ACC112 (cell line): Measurements from ENCODE around the gene BCL2L15.
"Not testable (repeated sequence)": the region's sequence is repeated elsewhere in the genome, so short reads cannot be mapped to it uniquely, and the experiment has no call there.

ENCODE experiments used
- H2AFZ ChIP-seq: fragments of 200-600 bp; sonication (generic); one replicate; pipeline ENCODE4 v1.6.0; 2017; ENCODE audit warnings: antibody characterized with exemption, low read length; ENCODE audit not compliant: unreplicated experiment
- H3K27ac ChIP-seq: fragments of 200-600 bp; sonication (generic); 2 replicates; pipeline ENCODE4 v1.5.1; 2014; ENCODE audit warnings: low read depth, mild to moderate bottlenecking, antibody characterized with exemption, low read length, moderate library complexity
- H3K27me3 ChIP-seq: fragments of 200-600 bp; sonication (generic); 2 replicates; pipeline ENCODE4 v1.6.1; 2014; ENCODE audit warnings: mild to moderate bottlenecking, antibody characterized with exemption, low read length, moderate library complexity, mixed read lengths; ENCODE audit not compliant: insufficient read depth
- H3K36me3 ChIP-seq: fragments of 200-600 bp; sonication (generic); 2 replicates; pipeline ENCODE4 v1.6.1; 2016; ENCODE audit warnings: mild to moderate bottlenecking, antibody characterized with exemption, low read length, moderate library complexity, mixed read lengths; ENCODE audit not compliant: insufficient read depth
- H3K4me1 ChIP-seq: fragments of 200-600 bp; sonication (generic); one replicate; pipeline ENCODE4 v1.6.1; 2016; ENCODE audit warnings: low read length, mixed read lengths; ENCODE audit not compliant: insufficient read depth, unreplicated experiment, control insufficient read depth
- H3K4me3 ChIP-seq: fragments of 200-600 bp; sonication (generic); 2 replicates; pipeline ENCODE4 v1.5.1; 2014; ENCODE audit warnings: mild to moderate bottlenecking, low read depth, low read length
- H3K79me2 ChIP-seq: fragments of 200-600 bp; sonication (generic); one replicate; pipeline ENCODE4 v1.6.0; 2016; ENCODE audit warnings: low read length; ENCODE audit not compliant: control insufficient read depth, unreplicated experiment, insufficient read depth

The BCL2L15 gene

DNA sequence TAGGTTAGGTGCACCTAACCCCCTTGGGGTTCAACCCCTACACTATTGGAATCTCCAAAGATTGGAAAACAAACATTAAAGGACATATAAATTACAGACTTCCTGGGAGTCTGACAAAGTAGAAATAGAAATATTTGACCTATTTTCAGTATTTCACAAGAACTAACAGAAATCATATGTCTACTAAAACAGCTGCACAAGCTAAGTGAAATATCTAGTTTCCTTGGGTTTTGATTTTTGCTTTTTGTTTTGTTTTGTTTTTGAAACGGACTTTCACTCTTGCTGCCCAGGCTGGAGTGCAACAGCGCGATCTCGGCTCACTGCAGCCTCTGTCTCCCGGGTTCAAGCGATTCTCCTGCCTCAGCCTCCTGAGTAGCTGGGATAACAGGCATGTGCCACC, 34.7 kb downstream of the BCL2L15 start:
- not testable (repeated sequence) for H3K27me3 ChIP-seq, H3K79me2 ChIP-seq, H3K27ac ChIP-seq, H3K4me1 ChIP-seq, H3K36me3 ChIP-seq, H3K4me3 ChIP-seq
- H2AFZ ChIP-seq = peak overlapping the region; percentile 18

DNA sequence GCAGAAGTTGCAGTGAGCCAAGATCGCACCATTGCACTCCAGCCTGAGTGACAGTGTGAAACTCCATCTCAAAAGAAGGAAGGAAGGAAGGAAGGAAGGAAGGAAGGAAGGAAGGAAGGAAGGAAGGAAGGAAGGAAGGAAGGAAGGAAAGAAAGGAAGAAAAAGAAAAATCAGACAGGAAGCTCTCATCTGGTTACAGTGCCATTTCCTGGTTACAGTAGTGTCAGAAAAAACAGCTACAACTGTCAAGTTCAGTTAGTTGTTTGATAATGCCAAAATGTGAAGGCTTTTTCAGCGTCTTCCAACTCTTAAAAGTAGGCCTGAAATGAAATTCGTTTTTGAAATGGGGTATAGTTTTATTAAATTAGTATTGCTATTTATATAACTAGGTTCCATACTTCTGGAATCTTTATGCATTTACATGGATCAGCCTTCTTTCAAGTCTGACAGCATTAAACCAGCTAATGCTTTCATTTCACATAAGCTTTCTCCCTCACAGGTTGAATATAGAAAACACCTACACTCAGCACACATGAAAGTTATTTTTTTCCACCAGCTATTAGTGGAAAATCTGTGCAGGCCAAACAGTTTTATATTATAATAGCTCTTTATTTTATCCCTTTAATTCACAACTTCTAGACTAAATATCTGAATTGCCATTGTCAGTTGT, 37.1 kb downstream of the BCL2L15 start:
- H3K4me1 ChIP-seq = no peaks in the 10 kb centered on the region
- no peaks in the 10 kb centered on the region for H3K79me2 ChIP-seq
- H3K36me3 ChIP-seq = no peaks in the 10 kb centered on the region
- no peak overlapping the region for H3K27ac ChIP-seq
- H2AFZ ChIP-seq = no peak overlapping the region
- no peak overlapping the region for H3K4me3 ChIP-seq
- H3K27me3 ChIP-seq = no peaks in the 10 kb centered on the region

DNA sequence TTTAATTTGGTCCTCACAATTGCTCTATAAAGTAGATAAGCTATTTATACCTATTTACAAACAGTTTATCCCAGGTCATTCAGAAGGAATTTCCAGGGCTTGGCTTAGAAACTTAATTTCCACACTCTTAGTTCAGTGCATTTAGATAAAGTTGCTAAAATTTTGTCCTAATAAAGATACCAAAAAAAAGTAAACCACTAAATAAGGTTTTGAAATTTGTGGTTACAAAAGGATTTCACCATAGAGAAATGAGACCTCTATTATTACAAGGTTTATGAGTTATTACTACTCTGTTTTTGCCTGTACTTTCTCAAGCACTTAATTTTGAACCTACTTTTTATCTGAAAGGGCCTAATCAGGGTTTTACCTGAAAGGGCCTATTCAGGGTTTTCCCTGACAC, 38.3 kb downstream of the BCL2L15 start:
- Histone ChIP-seq H3K27me3 (no peaks in the 10 kb centered on the region), H3K36me3 (no peaks in the 10 kb centered on the region), H3K27ac (no peak overlapping the region), H3K79me2 (no peaks in the 10 kb centered on the region), H2AFZ (no peak overlapping the region), H3K4me1 (no peaks in the 10 kb centered on the region), H3K4me3 (no peak overlapping the region)

DNA sequence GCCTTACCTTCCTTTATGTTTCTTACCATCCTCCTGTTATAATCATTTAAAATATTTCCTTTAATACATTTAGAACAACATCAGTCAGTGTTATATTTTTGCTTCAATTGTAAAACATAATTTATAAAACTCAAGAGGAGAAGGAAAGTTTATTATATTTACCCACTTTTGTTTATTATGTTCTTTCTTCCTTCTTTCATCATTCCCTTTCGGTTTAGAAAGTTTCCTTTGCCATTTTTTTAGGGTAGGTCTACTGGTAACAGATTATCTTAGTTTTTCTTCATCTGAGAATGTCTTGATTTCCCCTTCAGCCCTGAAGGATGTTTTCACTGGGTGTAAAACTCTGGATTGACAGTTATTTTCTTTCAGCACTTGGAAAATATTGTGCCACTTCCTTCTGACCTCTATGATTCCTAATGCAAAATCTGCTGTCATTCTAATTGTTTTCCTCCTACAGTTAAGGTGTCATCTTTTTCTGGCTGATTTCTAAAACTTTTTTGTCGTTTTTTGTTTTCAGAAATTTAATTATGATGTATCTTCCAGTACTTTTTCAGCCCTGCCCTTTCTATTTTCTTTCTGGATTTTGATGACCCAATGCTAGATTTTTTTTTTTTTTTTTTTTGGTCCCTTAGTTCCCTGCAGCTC, 40.9 kb downstream of the BCL2L15 start:
- H2AFZ ChIP-seq = no peak overlapping the region

DNA sequence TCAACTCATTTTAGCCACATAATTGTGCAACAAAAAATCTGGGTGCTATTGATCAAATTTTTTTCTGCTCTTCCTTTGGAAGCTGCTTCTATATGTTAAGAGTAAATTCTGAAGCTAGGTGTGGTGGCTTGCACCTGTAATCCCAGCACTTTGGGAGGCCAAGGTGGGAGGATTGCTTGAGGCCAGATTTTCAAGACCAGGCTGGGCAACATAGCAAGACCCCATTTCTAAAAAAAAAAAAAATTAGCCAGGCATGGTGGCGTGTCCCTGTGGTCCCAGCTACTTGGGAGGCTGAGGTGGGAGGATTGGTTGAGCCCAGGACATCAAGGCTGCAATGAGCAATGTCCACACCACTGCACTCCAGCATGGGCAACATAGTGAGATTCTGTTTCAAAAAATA, 50.8 kb downstream of the BCL2L15 start:
- H3K27me3 ChIP-seq = no peaks in the 10 kb centered on the region
- no peak overlapping the region for H3K4me3 ChIP-seq
- no peaks in the 10 kb centered on the region for H3K79me2 ChIP-seq
- H3K27ac ChIP-seq = no peak overlapping the region
- no peaks in the 10 kb centered on the region for H3K36me3 ChIP-seq
- no peaks in the 10 kb centered on the region for H3K4me1 ChIP-seq
- no peak overlapping the region for H2AFZ ChIP-seq

More for the DNA sequence above, 40.9 kb downstream of the BCL2L15 start:
- H3K4me3 ChIP-seq = no peak overlapping the region
- no peaks in the 10 kb centered on the region for H3K36me3 ChIP-seq
- no peaks in the 10 kb centered on the region for H3K79me2 ChIP-seq
- H3K4me1 ChIP-seq = no peaks in the 10 kb centered on the region
- no peaks in the 10 kb centered on the region for H3K27me3 ChIP-seq
- H3K27ac ChIP-seq = no peak overlapping the region

DNA sequence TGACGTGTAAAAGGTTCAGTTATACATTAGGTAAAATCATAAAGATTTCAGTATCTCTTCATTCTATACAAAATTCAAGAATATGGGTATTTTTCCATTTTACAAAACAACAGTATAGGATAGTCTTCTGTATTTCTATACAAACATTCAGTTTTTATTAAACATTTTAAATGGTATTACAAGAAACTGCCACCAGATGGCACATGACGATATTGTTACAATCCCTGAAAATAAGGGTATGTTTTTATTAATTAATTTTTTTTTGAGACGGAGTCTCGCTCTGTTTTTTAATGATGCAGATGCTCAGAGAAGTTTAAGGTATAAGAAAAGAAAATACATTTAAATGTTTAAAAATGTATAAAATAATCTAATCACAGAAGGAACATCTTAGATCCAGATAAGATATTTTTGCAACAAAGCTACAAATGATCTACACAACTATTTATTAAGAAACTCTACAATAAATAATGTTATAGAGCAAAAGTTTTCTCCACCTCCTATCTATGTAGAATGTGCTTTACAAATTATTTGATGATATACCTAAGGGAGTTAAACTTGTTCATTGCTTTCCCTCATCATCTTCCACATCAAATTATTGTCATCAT, 51.6 kb downstream of the BCL2L15 start:
- Histone ChIP-seq H2AFZ (peak overlapping the region; percentile 62), H3K79me2 (no peaks in the 10 kb centered on the region), H3K27ac (no peak overlapping the region), H3K4me1 (peaks cover 6% of the 10 kb centered on the region), H3K27me3 (no peaks in the 10 kb centered on the region), H3K4me3 (no peak overlapping the region), H3K36me3 (no peaks in the 10 kb centered on the region)

DNA sequence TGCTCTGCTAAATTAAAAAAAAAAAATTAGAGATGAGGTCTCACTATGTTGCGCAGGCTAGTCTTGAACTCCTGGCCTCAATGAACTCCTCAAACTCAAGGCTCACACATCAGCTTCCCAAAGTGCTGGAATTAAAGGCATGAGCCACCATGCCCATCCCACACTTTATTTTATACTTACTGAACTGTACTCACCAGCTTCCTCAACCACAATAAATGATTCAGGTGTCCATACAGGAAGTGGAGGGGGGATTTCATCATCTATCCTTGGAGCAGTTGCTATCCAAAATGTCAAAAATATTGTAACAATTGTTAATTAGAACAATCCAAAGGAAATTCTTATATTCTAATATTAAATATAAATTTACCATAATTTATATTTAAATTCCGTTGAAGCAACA, 52.7 kb downstream of the BCL2L15 start:
- Histone ChIP-seq H3K27ac (no peak overlapping the region), H3K27me3 (no peaks in the 10 kb centered on the region), H3K79me2 (no peaks in the 10 kb centered on the region), H3K4me3 (no peak overlapping the region), H3K4me1 (peaks cover 17% of the 10 kb centered on the region), H3K36me3 (no peaks in the 10 kb centered on the region), H2AFZ (no peak overlapping the region)
